ENCODE measurements around the gene DIAPH1. TPM values are rescaled to one million over a fixed set of nuclear protein-coding genes. Genes with fewer than 3 reads are reported as not detected.
"Not testable (repeated sequence)": the region's sequence is repeated elsewhere in the genome, so short reads cannot be mapped to it uniquely, and the experiment has no call there.

The DIAPH1 gene
- polyA plus RNA-seq, 6 donors from 2014 or later, result 29.5 to 54.9 (median 45.9) TPM

- Mint-ChIP-seq H3K27ac (peak overlapping the region; percentile 93 to 98 (median 96)), H3K4me3 (peak overlapping the region; percentile 91 to 99 (median 98)), H3K9me3 (no peaks in the 10 kb centered on the region), H3K4me1 (peaks cover 43 to 73% (median 44%) of the 10 kb centered on the region in 3 donors), H3K27me3 (no peaks in the 10 kb centered on the region), H3K36me3 (peaks cover 0 to 19% of the 10 kb centered on the region in 2 donors)
- DNase-seq (no peak), ATAC-seq (ENCODE audit: low read depth in 2 of 2) (no peak)
These were observed 1.1 kb downstream of the DIAPH1 start for GRCh38 chr5:141617682-141618029.

GRCh38 chr5:141617128-141617527 is 1.7 kb downstream of the DIAPH1 start:
- H3K4me3 Mint-ChIP-seq, result peak overlapping the region; percentile 91 to 99 (median 98)
- H3K4me1 Mint-ChIP-seq, result peaks cover 41 to 73% (median 43%) of the 10 kb centered on the region in 3 donors
- no peak for ATAC-seq (ENCODE audit: low read depth in 2 of 2)
- H3K36me3 Mint-ChIP-seq, result peaks cover 0 to 19% of the 10 kb centered on the region in 2 donors
- no peaks in the 10 kb centered on the region for H3K27me3 Mint-ChIP-seq
- H3K27ac Mint-ChIP-seq, result peak overlapping the region in 5 of 6 donors; percentile 93 to 98 (median 96)
- H3K9me3 Mint-ChIP-seq, result no peaks in the 10 kb centered on the region
- DNase-seq, result no peak

- no peaks in the 10 kb centered on the region for H3K9me3 Mint-ChIP-seq
- peaks cover 40 to 76% (median 46%) of the 10 kb centered on the region in 3 donors for H3K4me1 Mint-ChIP-seq
- ATAC-seq (ENCODE audit: low read depth in 2 of 2), result no peak
- H3K4me3 Mint-ChIP-seq, result peak overlapping the region; percentile 70 to 98 (median 96)
- H3K36me3 Mint-ChIP-seq, result peaks cover 0 to 16% of the 10 kb centered on the region in 2 donors
- H3K27ac Mint-ChIP-seq, result peak overlapping the region in 5 of 6 donors; percentile 14 to 95 (median 40)
- DNase-seq, result no peak
- no peaks in the 10 kb centered on the region for H3K27me3 Mint-ChIP-seq
These were observed 2.6 kb downstream of the DIAPH1 start for GRCh38 chr5:141615991-141616720.

- peaks cover 48 to 81% (median 63%) of the 10 kb centered on the region in 3 donors for H3K4me1 Mint-ChIP-seq
- no peaks in the 10 kb centered on the region for H3K9me3 Mint-ChIP-seq
- H3K27ac Mint-ChIP-seq, result peak overlapping the region in 3 of 6 donors; percentile 6 to 72 (median 33)
- no peak overlapping the region for H3K4me3 Mint-ChIP-seq
- H3K27me3 Mint-ChIP-seq, result no peaks in the 10 kb centered on the region
- peaks cover 0 to 13% of the 10 kb centered on the region in 2 donors for H3K36me3 Mint-ChIP-seq
- ATAC-seq (ENCODE audit: low read depth in 2 of 2), result no peak
- DNase-seq, result no peak
These were observed 5.5 kb downstream of the DIAPH1 start for GRCh38 chr5:141613344-141613743.

GRCh38 chr5:141611289-141611688 is 7.5 kb downstream of the DIAPH1 start:
- Mint-ChIP-seq H3K27ac (peak overlapping the region in 3 of 6 donors; percentile 17 to 72 (median 32)), H3K4me3 (no peak overlapping the region), H3K4me1 (peaks cover 41 to 81% (median 61%) of the 10 kb centered on the region in 3 donors), H3K9me3 (no peaks in the 10 kb centered on the region), H3K36me3 (peaks cover 0 to 8% of the 10 kb centered on the region in 2 donors), H3K27me3 (no peaks in the 10 kb centered on the region)
- DNase-seq (no peak), ATAC-seq (ENCODE audit: low read depth in 2 of 2) (no peak)

- H3K4me1 Mint-ChIP-seq, result peaks cover 43 to 78% (median 65%) of the 10 kb centered on the region in 3 donors
- not testable (repeated sequence) for H3K9me3 Mint-ChIP-seq; H3K36me3 Mint-ChIP-seq; H3K4me3 Mint-ChIP-seq; DNase-seq; H3K27me3 Mint-ChIP-seq; ATAC-seq (ENCODE audit: low read depth in 2 of 2)
- H3K27ac Mint-ChIP-seq, result peak overlapping the region in 4 of 6 donors; percentile 35 to 58 (median 52)
These were observed 8.9 kb downstream of the DIAPH1 start for GRCh38 chr5:141609921-141610320.

GRCh38 chr5:141609044-141609443 is 9.8 kb downstream of the DIAPH1 start:
- no peaks in the 10 kb centered on the region for H3K27me3 Mint-ChIP-seq
- DNase-seq (no peak), ATAC-seq (ENCODE audit: low read depth in 2 of 2) (no peak)
- H3K27ac Mint-ChIP-seq, result no peak overlapping the region
- no peak overlapping the region for H3K4me3 Mint-ChIP-seq
- peaks cover 0 to 8% of the 10 kb centered on the region in 2 donors for H3K36me3 Mint-ChIP-seq
- peaks cover 49 to 81% (median 73%) of the 10 kb centered on the region in 3 donors for H3K4me1 Mint-ChIP-seq
- H3K9me3 Mint-ChIP-seq, result no peaks in the 10 kb centered on the region

- Mint-ChIP-seq H3K4me1 (peaks cover 52 to 81% (median 74%) of the 10 kb centered on the region in 3 donors), H3K9me3 (no peaks in the 10 kb centered on the region), H3K27me3 (no peaks in the 10 kb centered on the region), H3K36me3 (peaks cover 0 to 8% of the 10 kb centered on the region in 2 donors), H3K4me3 (no peak overlapping the region), H3K27ac (peak overlapping the region; percentile 49 to 81 (median 70))
- no peak for DNase-seq
- ATAC-seq (ENCODE audit: low read depth in 2 of 2), result no peak
These were observed 10.2 kb downstream of the DIAPH1 start for GRCh38 chr5:141608557-141608956.

GRCh38 chr5:141608046-141608445 is 10.8 kb downstream of the DIAPH1 start:
- Mint-ChIP-seq H3K9me3 (no peaks in the 10 kb centered on the region), H3K27ac (peak overlapping the region in 5 of 6 donors; percentile 69 to 94 (median 73)), H3K4me1 (peaks cover 49 to 76% (median 70%) of the 10 kb centered on the region in 3 donors), H3K36me3 (peaks cover 0 to 8% of the 10 kb centered on the region in 2 donors), H3K27me3 (no peaks in the 10 kb centered on the region), H3K4me3 (peak overlapping the region in 2 of 8 donors; percentile 9 to 15)
- DNase-seq (no peak), ATAC-seq (ENCODE audit: low read depth in 2 of 2) (no peak)

- peak overlapping the region; percentile 57 to 94 (median 82) for H3K27ac Mint-ChIP-seq
- no peaks in the 10 kb centered on the region for H3K9me3 Mint-ChIP-seq
- H3K27me3 Mint-ChIP-seq, result no peaks in the 10 kb centered on the region
- H3K36me3 Mint-ChIP-seq, result no peaks in the 10 kb centered on the region
- DNase-seq, result peak; percentile 80
- peak; percentile 100 for ATAC-seq (ENCODE audit: low read depth in 2 of 2)
- H3K4me3 Mint-ChIP-seq, result peak overlapping the region; percentile 6 to 82 (median 66)
- peaks cover 49 to 69% (median 55%) of the 10 kb centered on the region in 3 donors for H3K4me1 Mint-ChIP-seq
These were observed 13.1 kb downstream of the DIAPH1 start for GRCh38 chr5:141605523-141606277.

- peaks cover 56 to 77% (median 62%) of the 10 kb centered on the region in 3 donors for H3K4me1 Mint-ChIP-seq
- ATAC-seq (ENCODE audit: low read depth in 2 of 2), result no peak
These were observed 14.7 kb downstream of the DIAPH1 start for GRCh38 chr5:141603923-141604717.

GRCh38 chr5:141602606-141603005 is 16.2 kb downstream of the DIAPH1 start:
- H3K4me3 Mint-ChIP-seq, result no peak overlapping the region
- peak overlapping the region in 1 of 6 donors; percentile 69 for H3K27ac Mint-ChIP-seq
- H3K36me3 Mint-ChIP-seq, result no peaks in the 10 kb centered on the region
- no peaks in the 10 kb centered on the region for H3K27me3 Mint-ChIP-seq
- H3K4me1 Mint-ChIP-seq, result peaks cover 50 to 74% (median 59%) of the 10 kb centered on the region in 3 donors
- no peak for DNase-seq
- no peak for ATAC-seq (ENCODE audit: low read depth in 2 of 2)
- H3K9me3 Mint-ChIP-seq, result no peaks in the 10 kb centered on the region

More at GRCh38 chr5:141603923-141604717, 14.7 kb downstream of the DIAPH1 start:
- Mint-ChIP-seq H3K9me3 (no peaks in the 10 kb centered on the region), H3K36me3 (no peaks in the 10 kb centered on the region), H3K27ac (peak overlapping the region; percentile 72 to 92 (median 91)), H3K27me3 (no peaks in the 10 kb centered on the region), H3K4me3 (peak overlapping the region in 7 of 8 donors; percentile 54 to 77 (median 69))
- peak; percentile 15 for DNase-seq

Measured in naive B cell (primary cell).